ENCODE results near the gene TOMM20.
A peak's percentile ranks its signal among the peaks of the same experiment; 100 is the strongest.

TOMM20 gene

DNA sequence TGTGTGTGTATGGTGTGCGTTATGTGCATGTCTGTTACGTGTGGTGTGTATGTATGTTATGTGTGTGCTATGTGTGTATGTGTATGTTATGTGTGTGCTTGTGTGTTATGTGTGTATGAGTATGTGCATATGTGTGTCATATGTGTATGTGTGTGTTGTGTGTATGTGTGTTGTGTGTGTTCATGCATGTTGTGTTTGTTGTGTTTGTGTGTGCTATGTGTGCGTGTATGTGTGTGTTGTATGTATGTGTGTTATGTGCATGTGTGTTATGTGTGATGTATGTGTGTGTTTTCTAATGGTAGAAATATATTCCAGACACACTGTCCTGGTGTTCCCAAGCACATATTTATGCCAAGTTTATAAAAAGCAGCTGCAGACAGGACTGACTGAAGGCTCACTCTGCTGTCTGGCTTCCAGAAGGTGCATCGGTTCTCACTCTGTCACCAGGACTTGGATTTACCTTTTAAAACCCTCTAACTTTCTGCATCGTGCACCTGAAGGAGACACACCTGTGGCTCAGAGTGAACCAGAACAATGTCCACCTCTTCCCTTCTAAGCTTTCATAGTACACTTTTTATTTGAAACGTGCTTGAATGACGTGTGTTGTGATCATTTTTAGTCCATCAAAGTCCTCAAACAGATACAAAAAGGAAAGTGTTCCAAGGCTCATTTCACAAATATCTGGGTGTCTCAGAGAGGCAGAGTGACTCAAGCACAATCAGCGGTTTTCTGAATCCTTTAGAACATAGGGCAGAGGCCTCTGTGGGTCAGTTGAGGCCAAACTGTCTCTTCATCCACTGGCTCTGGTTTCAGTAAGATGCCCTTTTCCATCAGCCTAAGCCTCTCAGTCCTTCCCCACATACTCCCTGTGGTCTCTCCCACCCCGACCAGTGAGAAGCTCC lies 49.9 kb downstream of the TOMM20 start:
- TF ChIP-seq ZNF202 (tag by site-specific recombination; IDR thresholded peaks at IDR 0.05; ENCODE audit: borderline replicate concordance), result no peak; the same call in 1 of the 2 replicates
- TF ChIP-seq, protein P1, sequence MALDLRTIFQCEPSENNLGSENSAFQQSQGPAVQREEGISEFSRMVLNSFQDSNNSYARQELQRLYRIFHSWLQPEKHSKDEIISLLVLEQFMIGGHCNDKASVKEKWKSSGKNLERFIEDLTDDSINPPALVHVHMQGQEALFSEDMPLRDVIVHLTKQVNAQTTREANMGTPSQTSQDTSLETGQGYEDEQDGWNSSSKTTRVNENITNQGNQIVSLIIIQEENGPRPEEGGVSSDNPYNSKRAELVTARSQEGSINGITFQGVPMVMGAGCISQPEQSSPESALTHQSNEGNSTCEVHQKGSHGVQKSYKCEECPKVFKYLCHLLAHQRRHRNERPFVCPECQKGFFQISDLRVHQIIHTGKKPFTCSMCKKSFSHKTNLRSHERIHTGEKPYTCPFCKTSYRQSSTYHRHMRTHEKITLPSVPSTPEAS (tag by site-specific recombination; IDR thresholded peaks at IDR 0.05), result no peak
- no peak; the same call in 1 of the 2 replicates for TF ChIP-seq KLF1 (tag by site-specific recombination; IDR thresholded peaks at IDR 0.05)
- TF ChIP-seq SCRT2 (tag by site-specific recombination; IDR thresholded peaks at IDR 0.05), result peak; percentile 42
- TF ChIP-seq, protein P2, sequence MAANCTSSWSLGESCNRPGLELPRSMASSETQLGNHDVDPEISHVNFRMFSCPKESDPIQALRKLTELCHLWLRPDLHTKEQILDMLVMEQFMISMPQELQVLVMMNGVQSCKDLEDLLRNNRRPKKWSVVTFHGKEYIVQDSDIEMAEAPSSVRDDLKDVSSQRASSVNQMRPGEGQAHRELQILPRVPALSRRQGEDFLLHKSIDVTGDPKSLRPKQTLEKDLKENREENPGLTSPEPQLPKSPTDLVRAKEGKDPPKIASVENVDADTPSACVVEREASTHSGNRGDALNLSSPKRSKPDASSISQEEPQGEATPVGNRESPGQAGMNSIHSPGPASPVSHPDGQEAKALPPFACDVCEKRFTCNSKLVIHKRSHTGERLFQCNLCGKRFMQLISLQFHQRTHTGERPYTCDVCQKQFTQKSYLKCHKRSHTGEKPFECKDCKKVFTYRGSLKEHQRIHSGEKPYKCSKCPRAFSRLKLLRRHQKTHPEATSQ (tag by site-specific recombination; IDR thresholded peaks at IDR 0.05), result 0 out of 2 replicates have a peak, but pooled peaks have one; percentile 94
- TF ChIP-seq ZNF274 (IDR thresholded peaks at IDR 0.05; ENCODE audit: low read length), result no peak
- 0 out of 2 replicates have a peak, but pooled peaks have one; percentile 66 for TF ChIP-seq ZNF274 (tag by site-specific recombination; IDR thresholded peaks at IDR 0.05; ENCODE audit: borderline replicate concordance)
- TF ChIP-seq ZNF211 (tag by site-specific recombination; IDR thresholded peaks at IDR 0.05; ENCODE audit: low read depth), result no peak
- TF ChIP-seq, protein P3, sequence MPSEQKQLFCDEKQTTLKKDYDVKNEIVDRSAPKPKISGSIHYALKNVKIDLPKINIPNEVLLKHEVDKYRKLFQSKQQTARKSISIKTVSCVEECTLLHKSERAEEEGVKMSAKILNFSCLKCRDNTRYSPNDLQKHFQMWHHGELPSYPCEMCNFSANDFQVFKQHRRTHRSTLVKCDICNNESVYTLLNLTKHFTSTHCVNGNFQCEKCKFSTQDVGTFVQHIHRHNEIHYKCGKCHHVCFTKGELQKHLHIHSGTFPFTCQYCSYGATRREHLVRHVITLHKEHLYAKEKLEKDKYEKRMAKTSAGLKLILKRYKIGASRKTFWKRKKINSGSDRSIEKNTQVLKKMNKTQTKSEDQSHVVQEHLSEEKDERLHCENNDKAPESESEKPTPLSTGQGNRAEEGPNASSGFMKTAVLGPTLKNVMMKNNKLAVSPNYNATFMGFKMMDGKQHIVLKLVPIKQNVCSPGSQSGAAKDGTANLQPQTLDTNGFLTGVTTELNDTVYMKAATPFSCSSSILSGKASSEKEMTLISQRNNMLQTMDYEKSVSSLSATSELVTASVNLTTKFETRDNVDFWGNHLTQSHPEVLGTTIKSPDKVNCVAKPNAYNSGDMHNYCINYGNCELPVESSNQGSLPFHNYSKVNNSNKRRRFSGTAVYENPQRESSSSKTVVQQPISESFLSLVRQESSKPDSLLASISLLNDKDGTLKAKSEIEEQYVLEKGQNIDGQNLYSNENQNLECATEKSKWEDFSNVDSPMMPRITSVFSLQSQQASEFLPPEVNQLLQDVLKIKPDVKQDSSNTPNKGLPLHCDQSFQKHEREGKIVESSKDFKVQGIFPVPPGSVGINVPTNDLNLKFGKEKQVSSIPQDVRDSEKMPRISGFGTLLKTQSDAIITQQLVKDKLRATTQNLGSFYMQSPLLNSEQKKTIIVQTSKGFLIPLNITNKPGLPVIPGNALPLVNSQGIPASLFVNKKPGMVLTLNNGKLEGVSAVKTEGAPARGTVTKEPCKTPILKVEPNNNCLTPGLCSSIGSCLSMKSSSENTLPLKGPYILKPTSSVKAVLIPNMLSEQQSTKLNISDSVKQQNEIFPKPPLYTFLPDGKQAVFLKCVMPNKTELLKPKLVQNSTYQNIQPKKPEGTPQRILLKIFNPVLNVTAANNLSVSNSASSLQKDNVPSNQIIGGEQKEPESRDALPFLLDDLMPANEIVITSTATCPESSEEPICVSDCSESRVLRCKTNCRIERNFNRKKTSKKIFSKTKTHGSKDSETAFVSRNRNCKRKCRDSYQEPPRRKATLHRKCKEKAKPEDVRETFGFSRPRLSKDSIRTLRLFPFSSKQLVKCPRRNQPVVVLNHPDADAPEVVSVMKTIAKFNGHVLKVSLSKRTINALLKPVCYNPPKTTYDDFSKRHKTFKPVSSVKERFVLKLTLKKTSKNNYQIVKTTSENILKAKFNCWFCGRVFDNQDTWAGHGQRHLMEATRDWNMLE (tag by site-specific recombination; conservative IDR thresholded peaks at IDR 0.05; ENCODE audit: low read depth), result no peak
- TF ChIP-seq ZNF843 (tag by site-specific recombination; IDR thresholded peaks at IDR 0.05), result no peak
- TF ChIP-seq ZNF660 (tag by site-specific recombination; IDR thresholded peaks at IDR 0.05), result no peak
- TF ChIP-seq ZNF214 (tag by site-specific recombination; IDR thresholded peaks at IDR 0.05; ENCODE audit: borderline replicate concordance), result no peak
- TF ChIP-seq WT1 (tag by site-specific recombination; IDR thresholded peaks at IDR 0.05), result no peak
- TF ChIP-seq ZNF302 (tag by site-specific recombination; IDR thresholded peaks at IDR 0.05; ENCODE audit: low read depth), result no peak
- 0 out of 2 replicates have a peak, but pooled peaks have one; percentile 16 for TF ChIP-seq ZSCAN18 (tag by site-specific recombination; IDR thresholded peaks at IDR 0.05)
- TF ChIP-seq ZBTB21 (tag by site-specific recombination; IDR thresholded peaks at IDR 0.05), result no peak
- TF ChIP-seq, protein P4, sequence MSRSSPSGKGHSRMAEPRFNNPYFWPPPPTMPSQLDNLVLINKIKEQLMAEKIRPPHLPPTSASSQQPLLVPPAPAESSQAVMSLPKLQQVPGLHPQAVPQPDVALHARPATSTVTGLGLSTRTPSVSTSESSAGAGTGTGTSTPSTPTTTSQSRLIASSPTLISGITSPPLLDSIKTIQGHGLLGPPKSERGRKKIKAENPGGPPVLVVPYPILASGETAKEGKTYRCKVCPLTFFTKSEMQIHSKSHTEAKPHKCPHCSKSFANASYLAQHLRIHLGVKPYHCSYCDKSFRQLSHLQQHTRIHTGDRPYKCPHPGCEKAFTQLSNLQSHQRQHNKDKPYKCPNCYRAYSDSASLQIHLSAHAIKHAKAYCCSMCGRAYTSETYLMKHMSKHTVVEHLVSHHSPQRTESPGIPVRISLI (tag by site-specific recombination; IDR thresholded peaks at IDR 0.05), result no peak
- TF ChIP-seq ZNF335 (tag by site-specific recombination; conservative IDR thresholded peaks at IDR 0.05), result no peak
- no peak for TF ChIP-seq ZNF146 (tag by site-specific recombination; IDR thresholded peaks at IDR 0.05)
- Histone ChIP-seq H3K4me1 (ENCODE audit: control insufficient read depth, insufficient read depth, low read length) (peaks cover 19% of the 10 kb centered on the region), H3K27ac (ENCODE audit: extremely low read depth, low read depth, low read length) (no peak overlapping the region), H3K36me3 (ENCODE audit: control insufficient read depth in 2 of 2, insufficient read depth in 1 of 2, low read length in 2 of 2) (no peaks in the 10 kb centered on the region), H3K4me3 (ENCODE audit: low read depth, low read length) (no peak overlapping the region), H3K9me3 (ENCODE audit: control insufficient read depth, insufficient read depth, low read depth, low read length) (no peaks in the 10 kb centered on the region)
- POLR2A ChIA-PET, result interaction anchor here (1.1 to 1.3 kb wide), 2 partner anchors 11 to 354 kb away, joined by 3 to 5 read pairs; no protein-coding TSS in a partner anchor
- CTCF ChIA-PET, result interaction anchor here (0.7 to 1.3 kb wide), 8 partner anchors 11 to 364 kb away, joined by 3 to 4 read pairs (median 3); no protein-coding TSS in a partner anchor
